ENCODE measurements around the gene TCFL5.

Gene TCFL5

DNA sequence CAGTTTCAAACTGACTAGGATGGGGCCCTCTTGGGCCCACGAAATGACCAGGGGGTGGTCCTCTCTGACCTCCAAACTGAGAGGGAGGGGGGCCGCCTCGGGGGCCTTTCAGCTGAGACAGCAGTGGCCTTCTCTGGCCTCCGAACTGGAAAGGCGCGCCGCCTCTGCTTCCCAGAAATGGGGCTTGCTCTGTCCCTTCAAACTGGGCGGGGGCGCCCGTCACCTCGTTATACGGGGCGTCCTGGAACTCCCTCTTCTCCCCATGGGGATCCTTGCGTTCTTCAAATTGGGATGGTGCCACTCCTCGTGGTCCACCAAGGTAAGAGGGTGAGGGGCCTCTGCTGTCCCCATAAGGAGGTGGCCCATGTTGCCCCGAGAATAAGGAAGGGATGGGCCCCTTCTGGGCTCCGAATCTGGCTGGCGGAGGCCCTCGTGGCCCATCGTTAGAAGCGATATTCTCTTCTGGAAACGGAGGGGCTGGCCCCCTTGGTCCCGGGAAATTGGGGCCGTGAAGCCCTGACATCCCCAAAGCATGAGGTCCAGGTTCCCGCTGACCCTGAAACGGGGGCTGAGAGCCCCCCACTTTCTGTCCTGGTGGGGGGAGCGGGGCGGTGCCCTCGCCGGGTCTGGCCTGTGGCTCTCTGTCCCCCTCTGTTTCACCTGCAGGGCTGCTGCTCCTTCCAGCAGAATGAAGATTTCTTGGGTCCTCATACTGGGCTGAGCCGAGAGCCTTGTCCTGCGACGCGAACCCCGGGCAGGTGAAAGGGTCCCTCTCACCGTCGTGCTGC lies 18.7 kb upstream of the TCFL5 start:
- DNase-seq (ENCODE audit: low read depth): no peak

DNA sequence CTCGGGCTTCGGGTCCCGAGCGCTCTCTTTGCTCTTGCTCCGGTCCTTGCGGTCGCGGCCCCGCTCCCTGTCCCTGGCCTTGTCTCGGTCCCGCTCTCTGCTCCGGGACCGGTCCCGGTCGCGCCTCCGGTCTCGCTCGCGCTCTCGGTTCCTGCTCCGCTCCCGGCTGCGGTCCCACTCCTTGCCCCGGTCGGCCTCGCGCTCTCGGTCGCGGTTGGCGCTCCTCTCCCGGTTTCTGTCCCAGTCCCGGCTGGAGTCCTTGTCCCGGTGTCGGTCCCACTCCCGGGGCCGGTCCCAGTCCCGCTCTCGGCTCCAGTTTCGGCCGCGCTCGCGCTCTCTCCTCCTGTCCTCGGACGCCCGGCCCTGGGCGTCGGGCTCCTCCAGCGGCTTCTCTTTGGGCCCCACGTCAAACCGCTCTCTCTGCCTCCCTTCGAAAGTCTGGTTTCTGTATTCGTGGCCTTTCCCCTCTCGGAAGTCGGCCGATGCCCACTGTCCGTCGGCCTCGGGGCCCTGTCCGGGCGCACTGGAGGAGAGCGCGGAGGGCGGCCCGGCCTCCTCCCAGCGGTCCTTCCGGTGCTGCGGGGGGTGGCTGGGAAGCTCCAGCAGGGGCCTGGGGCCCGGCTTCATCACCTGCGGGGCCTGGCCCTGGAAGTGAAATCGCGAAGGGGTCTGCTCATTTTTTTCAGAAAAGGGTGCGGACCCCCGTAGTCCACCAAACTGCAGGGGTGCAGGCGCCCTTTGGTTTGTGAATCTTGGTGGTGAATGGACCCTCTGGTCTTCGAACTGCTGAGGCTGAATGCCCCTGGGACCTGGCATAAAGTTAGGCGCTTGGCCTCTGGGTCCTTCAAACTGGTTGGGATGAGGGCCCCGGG lies 17.9 kb upstream of the TCFL5 start:
- DNase-seq (ENCODE audit: low read depth): no peak

DNA sequence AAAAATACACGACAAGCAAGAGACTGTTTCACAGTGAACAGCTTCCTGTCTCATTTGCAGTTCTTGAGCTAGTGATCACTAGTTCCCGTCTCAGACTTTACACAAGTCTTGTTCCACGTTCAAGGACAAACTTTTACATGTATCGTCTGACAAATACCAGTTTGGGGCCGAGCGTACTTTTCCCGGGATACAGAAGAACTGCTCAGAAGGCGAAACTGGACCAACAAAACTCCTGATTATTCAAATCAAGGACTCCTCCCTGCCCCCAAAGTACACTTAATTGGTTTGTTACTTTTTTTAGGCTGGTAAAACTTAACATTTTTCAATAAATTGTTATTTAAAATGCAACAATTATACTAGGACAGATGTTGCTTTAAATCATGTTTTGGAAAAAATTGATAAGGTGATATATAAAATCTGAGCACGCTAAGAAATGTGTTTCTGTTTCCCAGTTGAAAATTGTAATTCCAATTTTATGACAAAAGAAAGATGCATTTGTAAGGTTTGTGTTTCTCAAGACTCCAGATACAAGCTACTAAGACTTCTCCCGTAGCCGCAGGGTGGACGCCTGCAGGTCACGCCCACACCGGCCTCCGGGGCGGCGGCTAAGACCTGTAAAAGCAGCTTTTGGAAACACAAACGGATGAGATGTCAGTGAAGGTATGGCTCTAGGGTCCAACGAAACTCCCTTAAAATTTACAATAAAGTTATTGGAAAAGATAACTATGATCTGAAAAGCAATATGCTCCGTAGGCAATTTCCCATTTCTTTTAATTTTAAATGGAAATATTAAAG lies 16.8 kb upstream of the TCFL5 start:
- DNase-seq (ENCODE audit: low read depth): no peak

DNA sequence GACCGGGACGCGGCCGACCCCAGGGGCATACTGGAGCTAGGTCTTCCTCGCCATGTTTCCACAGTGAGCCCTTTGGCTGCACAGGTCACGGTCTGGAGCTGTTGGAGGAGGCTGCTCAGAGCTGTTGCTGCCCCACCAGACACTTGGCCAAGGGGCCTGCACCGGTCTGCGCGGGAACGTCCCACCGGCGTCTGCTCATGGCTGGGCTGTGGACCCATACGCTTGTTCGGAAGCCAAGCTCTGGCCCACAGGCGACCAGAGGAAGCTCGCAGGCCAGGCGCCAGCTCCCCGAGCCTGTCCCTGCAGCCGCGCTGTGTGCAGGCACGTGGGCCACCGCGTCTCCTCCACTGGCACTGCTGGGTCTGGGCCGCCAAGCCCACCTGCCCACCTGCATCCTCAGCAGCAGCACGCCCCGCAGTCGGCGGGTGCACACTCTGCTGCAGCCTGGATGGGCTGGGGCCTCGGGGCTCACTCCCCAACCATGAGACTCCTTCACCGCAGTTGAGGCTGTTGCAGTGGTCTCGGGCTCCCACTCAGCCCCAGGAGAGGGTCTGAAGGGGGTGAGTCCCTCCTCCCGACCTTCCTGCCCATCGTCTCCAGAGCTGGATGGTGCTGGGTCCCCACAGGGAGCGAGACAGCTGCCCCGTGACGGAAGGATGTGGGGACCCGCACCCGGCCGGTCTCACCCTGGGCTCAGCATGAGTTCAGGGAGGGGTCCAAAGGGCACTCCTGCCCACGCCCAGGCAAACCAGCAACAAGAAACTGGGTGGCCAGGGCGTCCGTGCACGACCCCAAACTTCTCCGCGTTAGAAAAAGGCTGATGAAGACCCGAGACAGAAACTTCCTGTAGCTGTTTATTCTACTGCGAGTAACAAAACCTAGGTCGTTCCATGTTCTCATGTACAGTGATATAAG lies 15.5 kb upstream of the TCFL5 start:
- peak; percentile 57 for DNase-seq (ENCODE audit: low read depth)

DNA sequence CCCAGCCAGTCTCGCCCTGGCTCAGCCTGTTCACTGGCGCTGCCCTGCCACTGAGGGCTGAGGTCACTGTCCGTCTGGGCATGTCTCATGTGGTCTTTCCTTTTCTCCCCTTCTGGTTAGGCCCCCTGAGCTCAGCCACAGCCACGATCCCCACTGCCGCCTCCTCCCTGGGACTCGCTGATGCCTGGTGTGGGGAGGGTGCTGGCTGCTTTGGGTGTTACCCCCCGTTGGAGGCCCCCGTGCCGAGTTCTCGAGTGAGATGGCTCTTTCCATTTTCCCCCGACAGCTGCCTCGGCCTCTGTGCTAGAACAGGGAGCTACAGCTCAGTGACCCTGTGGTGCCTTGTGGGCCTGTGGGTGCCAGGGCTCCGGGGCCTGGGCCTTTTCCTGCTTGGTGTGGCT lies 14.9 kb upstream of the TCFL5 start:
- no peak for DNase-seq (ENCODE audit: low read depth)

DNA sequence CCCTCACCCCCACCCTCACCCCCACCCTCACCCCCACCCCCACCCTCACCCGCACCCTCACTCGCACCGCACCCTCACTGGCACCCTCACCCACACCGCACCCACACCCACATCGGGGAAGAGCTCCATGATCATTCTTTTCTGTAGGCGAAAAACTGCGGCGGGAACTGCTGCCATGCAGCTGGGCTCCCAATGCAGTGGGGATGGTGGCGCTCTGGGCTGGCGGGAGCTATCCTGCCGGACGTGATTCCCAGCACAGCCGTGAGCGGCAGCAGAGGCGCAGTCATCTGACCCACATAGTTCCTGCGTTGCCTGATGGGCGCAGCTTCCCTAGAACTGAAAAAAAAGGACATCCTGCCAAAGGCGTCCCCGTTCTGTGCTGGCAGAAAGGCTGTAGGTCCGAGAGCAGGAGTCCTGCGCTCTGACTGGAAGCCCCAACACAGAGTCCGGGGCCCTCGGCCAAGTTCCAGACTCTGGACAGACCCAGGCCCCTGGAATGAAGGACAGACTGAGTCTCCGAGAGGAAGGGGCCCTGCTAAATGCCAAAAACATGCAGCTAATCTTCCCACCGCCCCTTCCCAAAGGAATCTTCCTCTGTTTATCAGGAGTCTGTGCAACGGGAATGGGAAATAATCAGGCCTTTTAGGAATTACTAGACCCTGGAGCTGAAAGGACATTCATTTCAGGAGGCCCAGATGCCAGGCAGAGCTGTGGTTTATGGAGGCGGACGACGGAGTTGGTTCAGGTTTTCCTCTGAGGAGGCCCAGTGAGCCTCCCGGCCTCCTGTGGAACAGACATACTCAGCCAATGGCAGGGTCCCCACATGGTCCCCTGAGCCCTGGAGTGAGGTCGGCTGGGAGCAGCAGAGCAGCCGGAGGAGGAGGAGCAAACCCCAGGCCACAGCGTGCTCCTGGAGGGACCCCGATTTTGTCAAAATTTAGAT lies 14.1 kb upstream of the TCFL5 start:
- DNase-seq (ENCODE audit: low read depth): peak; percentile 75

DNA sequence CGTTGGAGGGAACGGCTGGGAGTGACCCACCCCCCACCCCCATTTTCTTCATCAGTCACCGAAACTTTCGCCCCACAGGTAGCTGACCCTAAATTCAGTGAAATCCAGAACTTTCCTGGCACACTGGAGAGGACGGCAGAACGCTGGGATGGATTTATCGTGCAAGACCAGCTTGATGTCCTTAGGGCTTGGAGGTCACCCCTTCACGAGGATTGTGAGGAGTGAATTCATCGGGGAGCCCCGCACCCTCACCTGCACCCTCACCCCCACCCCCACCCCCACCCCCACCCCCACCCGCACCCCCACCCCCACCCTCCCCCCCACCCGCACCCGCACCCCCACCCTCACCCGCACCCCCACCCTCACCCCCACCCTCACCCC lies 13.3 kb upstream of the TCFL5 start:
- DNase-seq (ENCODE audit: low read depth): no peak

DNA sequence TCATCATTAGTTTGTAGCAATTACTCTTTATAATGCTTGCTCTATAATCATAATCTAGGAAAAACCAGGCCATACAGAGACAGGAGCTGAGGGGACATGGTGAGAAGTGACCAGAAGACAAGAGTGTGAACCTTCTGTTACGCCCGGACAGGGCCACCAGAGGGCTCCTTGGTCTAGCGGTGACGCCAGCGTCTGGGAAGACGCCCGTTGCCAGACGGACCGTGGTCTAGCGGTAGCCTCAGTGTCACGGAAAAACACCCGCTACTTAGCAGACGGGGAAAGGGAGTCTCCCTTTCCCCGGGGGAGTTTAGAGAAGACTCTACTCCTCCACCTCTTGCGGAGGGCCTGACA lies 12.0 kb upstream of the TCFL5 start:
- DNase-seq (ENCODE audit: low read depth): peak; percentile 42

DNA sequence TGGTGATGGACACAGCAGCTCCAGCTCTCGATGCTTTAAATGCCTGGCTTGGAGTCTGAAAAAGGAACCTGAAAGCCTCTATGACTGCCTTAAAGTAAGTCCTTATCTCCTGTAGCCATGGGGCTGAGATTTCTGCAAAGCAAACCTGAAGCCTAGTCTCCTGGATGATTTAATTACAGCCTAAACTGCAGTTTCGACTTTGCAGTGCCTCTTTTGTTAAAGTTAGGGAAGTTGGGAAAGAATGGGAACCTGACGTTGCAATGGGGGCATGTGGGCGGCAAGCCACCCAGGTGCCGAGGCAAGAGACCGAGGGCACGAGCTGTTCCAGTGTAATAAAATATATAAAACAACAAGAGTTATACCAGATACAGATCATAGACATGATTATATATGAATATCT lies 11.7 kb upstream of the TCFL5 start:
- DNase-seq (ENCODE audit: low read depth): no peak

DNA sequence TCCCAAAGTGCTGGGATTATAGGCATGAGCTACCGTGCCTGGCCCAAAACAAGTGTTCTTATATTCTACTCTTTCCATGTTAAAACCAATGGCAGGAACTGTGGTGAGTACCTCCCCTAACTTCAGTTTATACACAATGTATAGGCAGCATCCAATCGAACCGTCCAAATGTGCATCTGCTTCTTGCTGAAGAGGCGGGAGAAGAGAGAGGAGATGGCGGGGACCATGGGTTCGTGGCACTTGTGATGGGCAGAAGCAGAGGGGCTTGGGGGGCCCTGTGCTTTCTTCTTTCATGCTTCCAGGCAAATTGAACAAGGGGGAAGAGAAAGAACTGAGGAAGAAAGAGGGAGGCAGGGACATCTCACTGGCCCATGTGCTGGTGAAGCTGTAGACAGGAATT lies 11.2 kb upstream of the TCFL5 start:
- DNase-seq (ENCODE audit: low read depth): no peak

DNA sequence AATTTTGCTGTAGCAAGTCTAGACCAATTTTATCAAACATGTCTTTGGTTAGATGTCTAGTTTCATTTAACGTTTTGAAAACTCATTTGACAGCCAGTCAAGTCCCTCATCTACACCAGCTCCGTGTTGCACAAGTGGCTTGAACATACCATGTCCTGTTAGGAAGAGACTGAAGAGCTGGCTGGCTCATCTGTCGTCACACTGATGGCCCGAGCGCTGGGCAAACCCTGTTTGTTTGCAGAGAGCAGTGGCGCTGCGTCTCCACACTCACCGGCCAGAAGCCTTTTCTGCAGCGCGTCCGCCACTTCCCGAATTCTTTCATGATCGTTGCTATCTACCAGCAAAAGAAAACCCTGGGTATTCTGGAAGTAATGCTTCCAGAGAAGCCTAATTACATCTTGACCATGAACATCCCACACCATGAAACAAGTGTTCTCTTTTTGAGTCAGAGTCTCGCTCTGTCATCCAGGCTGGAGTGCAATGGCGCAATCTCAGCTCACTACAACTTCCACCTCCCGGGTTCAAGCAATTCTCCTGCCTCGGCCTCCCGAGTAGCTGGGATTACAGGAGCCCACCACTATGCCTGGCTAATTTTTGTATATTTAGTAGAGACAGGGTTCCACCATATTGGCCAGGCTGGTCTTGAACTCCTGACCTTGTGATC lies 10.7 kb upstream of the TCFL5 start:
- DNase-seq (ENCODE audit: low read depth): peak; percentile 24

DNA sequence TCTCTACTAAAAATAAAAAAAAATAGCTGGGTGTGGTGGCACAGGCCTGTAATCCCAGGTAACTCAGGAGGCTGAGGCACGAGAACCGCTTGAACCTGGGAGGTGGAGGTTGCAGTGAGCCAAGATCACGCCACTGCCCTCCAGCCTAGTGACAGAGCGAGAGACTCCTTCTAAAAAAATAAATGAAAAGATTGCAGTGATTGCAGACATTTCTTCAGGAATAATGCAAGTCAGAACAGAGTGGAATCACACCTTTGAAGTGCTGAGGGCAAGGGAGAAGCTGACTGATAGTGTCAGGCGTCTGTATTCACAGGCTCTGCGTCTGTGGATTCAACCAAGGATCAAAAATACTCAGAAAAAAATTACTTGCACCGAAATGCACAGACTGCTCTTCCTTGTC lies 2.6 kb upstream of the TCFL5 start:
- DNase-seq (ENCODE audit: low read depth): no peak

DNA sequence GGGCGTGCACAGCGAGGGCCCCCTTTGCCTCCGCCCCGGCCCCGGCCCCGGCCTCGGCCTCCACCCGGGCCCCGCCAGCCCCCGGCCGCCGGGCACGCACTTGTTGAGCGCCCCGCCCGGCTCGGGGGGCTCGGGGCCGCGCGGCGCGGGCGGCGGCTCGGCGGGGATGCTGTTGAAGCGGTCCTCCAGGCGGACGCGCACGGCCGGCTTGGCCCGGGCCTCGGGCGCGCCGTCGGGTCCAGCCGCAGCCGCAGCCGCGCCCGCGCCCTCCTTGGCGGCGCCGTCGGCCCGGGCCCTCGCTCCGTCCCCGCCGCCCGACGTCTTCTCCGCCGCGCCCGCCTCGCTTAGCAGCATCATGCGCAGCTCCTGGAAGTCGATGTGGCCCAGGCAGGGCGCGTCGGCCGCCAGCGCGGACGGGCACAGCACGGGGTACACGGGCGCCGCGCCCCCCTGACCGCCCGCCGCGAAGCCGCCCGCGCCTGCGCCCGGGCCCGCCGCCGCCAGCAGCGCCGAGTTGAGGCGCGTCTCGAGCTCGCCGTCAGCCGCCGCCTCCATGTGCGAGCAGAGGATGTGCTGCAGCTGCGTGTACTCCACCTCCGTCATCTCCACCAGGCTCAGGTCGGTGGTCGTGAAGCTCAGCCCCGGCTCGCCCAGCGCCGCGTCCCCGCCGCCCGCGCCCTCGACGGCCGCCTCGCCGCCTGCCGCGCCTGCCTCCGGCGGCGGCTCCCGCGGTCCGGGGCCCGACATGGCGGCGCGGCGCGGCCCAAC lies 514 bp downstream of the TCFL5 start:
- no peak for DNase-seq (ENCODE audit: low read depth)

DNA sequence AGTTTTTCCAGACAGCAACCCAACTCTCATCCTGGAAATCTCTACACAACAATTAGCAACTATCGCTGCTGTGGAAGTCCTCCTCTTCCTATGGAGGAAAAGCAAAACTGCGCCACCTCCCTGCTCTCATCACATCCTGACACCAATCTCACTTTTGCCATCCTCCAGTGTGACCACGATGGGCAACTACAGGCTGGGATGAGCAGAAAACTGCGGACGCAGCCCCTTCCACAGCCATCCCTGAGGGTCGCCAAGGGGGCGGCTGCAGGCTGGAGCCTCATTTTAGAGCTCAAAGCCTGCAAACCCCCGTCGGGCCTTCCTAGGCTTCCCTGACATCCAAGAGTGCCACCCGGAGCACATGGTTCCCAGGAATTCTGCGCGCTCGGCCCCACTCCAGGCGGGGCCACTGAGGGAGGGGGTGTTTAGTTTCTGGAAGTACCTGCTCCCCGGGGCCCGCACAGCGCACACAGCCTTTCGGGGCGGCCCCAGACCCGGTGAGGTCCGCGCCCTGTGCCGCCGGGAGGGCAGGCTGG lies 1.2 kb downstream of the TCFL5 start:
- DNase-seq (ENCODE audit: low read depth): peak; percentile 47

DNA sequence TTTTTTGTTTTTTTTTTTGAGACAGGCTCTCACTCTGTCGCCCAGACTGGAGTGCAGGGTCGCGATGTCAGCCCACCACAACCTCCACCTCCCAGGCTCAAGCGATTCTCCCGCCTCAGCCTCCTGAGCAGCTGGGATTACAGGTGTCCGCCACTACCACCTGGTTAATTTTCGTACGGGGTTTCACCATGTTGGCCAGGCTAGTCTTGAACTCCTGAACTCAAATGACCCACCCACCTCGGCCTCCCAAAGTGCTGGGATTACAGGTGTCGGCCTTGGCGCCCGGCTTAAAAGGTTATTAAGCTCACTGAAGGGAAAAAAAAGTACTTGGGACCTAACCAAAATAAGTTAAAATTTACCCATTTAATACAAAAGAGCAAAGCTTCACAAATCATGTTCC lies 1.9 kb downstream of the TCFL5 start:
- DNase-seq (ENCODE audit: low read depth): no peak

DNA sequence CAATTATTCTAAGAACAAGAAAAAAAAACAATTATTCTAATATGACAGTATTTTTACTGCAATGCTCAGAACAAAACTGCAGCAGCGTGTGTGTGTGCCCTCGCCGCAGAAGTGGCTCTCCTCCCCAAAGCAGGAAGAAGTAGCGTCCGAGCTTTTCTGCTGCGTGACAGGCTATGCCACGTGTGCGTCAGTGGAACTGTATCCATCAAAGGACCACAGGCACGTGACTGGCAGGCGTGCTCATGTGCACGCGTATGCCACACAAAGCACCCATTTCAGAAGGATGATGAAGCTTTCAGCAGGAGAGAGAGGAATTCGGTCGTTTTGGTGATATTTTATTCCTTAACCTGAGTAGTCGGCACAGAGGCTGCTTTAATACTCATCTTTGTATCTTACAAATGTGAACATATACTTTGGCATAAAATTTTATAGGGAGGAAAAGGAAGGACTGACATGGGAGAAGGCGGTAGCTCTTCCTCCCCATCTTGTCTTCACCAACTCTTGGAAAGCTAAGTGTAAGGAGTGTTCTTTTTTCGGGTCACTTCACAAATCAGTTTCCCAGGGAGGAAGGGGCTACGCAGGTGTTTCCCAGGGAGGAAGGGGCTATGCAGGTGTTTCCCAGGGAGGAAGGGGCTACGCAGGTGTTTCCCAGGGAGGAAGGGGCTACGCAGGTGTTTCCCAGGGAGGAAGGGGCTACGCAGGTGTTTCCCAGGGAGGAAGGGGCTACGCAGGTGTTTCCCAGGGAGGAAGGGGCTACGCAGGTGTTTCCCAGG lies 3.4 kb downstream of the TCFL5 start:
- no peak for DNase-seq (ENCODE audit: low read depth)

DNA sequence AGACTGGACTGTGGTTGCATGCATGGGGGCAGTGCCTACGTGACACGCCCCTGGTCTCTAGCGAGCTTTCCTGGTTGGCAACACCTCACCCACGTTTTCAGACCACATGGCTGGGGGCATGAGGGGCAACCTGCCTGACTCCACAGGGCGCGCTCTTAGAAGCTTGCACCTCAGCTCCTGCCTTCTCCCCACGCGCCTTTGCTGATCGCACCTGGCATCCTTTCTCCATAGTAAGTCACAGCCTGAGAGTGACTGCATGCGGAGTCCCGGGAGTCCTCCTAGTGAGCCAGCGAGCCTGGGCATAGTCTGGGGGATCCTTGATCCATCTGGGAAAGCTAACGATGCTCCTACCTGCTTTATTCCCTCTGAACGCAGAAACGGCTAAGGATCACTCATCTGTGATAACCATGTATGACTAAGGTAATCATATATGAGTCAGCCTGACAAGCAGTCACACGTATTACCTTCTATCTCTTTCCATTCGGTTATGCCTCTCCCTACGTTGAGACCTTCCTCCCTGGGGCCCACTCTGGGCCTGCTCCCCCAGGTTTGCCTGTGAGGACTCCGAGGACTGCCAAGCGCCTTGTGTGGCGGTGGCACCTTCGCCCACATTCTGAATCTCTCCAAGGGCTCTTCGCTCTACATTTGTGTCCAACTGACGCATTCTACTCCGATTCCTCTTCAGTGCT lies 4.5 kb downstream of the TCFL5 start:
- no peak for DNase-seq (ENCODE audit: low read depth)

DNA sequence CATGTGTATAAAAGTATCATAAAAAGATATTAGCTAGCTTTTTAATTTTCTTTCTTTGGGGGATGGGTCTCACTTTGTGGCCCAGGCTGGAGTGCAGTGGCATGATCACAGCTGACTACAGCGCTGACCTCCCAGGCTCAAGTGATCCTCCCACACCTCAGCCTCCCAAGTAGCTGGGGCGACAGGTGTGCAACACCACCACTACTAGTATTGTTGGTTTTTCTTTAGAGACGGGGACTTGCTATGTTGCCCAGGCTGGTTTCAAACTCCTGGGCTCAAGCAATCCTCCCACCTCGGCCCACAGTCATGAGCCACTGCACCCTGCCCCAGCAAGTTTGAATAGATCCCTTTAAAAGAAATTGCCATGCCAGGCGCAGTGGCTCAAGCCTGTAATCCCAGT lies 6.5 kb downstream of the TCFL5 start:
- no peak for DNase-seq (ENCODE audit: low read depth)

Data from fibroblast of gingiva (primary cell).